GM20431 (cell line): ENCODE data around the gene KIAA1614.

ENCODE experiments used
- in situ Hi-C: fragments of 300-500 bp; cut with MseI, MboI; formaldehyde crosslinking; loops from one replicate; pipeline ENCODE4 v1.15.0; 2020; ENCODE audit warnings: low sequenced_read_pairs; ENCODE audit not compliant: unreplicated experiment

Gene KIAA1614

DNA sequence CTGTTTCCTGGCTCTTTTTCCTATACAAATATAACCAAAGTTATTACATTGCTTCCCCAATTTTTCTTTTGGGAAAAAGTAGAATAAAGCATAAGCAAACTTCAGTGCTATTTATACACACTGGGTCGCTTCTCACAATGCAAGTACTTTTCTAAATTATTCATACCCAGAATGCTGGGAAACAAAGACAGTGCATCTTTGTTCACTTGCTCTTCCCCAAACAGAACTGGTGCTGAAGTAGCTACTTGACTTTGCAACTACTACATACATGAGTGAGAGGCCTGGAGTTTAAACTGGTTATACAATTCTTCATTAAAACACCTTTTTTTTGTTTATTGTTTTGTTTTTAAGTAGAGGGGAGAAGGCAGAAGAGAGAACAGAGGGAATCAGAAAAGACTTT, 69.7 kb downstream of the KIAA1614 start:
- in situ Hi-C loops, result no loop called here

DNA sequence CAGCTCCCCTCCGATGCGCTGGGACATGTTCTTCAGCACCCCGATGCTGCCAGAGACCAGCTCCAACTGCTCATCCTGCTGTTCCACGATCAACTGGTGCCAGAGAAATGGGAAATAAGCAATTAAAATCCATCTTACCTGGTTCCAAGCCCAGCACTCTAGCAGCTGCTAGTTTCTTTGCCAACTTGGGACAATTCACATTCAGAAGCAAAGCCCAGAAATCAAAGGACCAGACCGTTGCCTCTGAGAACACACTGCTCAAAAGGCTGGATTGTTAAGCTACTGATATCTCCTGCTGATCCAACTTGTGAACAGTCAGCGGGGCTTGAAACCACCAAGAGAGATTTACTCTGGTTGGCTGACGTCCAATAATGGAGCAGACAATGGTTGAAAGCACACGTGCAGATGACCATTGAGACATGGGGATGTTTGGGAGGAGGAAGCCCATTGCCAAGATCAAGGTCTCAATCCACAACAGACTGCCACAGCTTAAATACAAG, 75.6 kb downstream of the KIAA1614 start:
- in situ Hi-C loops, result no loop called here

DNA sequence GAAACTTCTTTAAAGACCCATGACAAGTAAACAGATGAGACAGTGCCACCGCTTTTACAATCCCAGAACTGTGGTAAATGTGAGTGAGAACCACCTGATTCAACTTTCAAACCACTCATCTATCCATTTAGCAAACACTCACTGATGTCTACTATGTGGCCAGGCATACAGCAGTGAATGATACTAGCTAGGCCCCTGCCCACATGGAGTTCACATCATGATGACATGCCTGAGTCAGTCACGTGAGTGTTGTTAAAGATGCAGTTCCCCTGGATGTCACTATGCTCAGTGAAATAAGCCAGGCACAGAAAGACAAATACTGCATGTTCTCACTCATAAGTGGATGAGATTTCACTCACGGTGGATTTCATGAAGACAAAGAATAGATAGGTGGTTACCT, 81.6 kb downstream of the KIAA1614 start:
- in situ Hi-C loops, result no loop called here

DNA sequence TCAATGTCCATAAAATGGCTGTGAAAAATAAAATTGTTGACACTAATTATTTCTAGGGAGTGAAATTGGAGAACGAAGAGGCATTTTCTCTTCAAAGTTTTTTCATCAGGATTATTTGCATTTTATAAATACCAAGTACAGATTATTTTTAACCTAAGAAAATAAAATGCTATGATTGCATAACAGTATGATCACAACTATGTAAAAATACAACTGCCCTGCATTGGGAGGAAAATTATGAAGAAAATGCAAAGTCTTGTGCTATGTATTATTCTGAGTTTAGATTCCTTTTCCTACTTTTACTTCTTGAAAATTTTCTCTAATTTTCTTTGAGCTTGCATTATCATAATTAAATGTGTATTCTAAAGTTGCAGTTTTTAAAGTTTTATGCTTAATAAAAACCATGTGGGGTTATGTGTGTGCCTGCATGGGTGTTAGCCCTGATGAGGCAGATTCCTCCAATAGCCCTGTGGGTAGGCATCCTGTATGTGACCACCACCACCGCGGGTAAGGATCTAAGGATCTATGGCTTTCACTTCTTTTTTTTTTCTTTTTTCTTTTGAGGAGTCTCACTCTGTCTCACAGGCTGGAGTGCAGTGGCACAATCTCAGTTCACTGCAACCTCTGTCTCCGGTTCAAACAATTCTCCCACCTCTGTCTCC, 85.3 kb downstream of the KIAA1614 start:
- in situ Hi-C loops, result no loop called here
